T-helper 2 cell treated with Interferon-gamma antibody and Interleukin-4, amounts not matched to agents 5 μg/mL and 100 μg/mL, for 36 hours (primary cell): ENCODE results near the gene HOXC11.

ENCODE experiments used
- DNase-seq: peaks from one replicate; pipeline ENCODE4 v3.0.0; 2021; ENCODE audit warnings: low spot score
- H3K27ac Mint-ChIP-seq: one replicate; pipeline ENCODE4 v1.8.0; 2021; ENCODE audit warnings: mild to moderate bottlenecking, mixed read lengths
- H3K27me3 Mint-ChIP-seq: one replicate; pipeline ENCODE4 v1.8.0; 2021; ENCODE audit warnings: low read depth, mixed read lengths
- H3K36me3 Mint-ChIP-seq: one replicate; pipeline ENCODE4 v1.8.0; 2021; ENCODE audit warnings: low read depth, mixed read lengths
- H3K4me1 Mint-ChIP-seq: one replicate; pipeline ENCODE4 v1.8.0; 2021; ENCODE audit warnings: low read depth, mixed read lengths
- H3K4me3 Mint-ChIP-seq: one replicate; pipeline ENCODE4 v1.8.0; 2022; ENCODE audit warnings: mild to moderate bottlenecking, moderate library complexity, mixed read lengths
- H3K9me3 Mint-ChIP-seq: one replicate; pipeline ENCODE4 v1.8.0; 2021; ENCODE audit warnings: mixed read lengths

The HOXC11 gene

GRCh38 chr12:53996240-53997203 is 23.6 kb downstream of the HOXC11 start:
- Mint-ChIP-seq H3K9me3 (no peaks in the 10 kb centered on the region), H3K4me3 (peak overlapping the region; percentile 77), H3K27me3 (peaks cover 92% of the 10 kb centered on the region), H3K27ac (no peak overlapping the region), H3K4me1 (peaks cover 14% of the 10 kb centered on the region), H3K36me3 (no peaks in the 10 kb centered on the region)
- no peak for DNase-seq

GRCh38 chr12:53997204-53998109 is 24.5 kb downstream of the HOXC11 start:
- no peaks in the 10 kb centered on the region for H3K9me3 Mint-ChIP-seq
- peak overlapping the region; percentile 16 for H3K27ac Mint-ChIP-seq
- H3K4me1 Mint-ChIP-seq: peaks cover 14% of the 10 kb centered on the region
- H3K4me3 Mint-ChIP-seq: no peak overlapping the region
- H3K36me3 Mint-ChIP-seq: no peaks in the 10 kb centered on the region
- H3K27me3 Mint-ChIP-seq: peaks cover 92% of the 10 kb centered on the region
- no peak for DNase-seq

DNA sequence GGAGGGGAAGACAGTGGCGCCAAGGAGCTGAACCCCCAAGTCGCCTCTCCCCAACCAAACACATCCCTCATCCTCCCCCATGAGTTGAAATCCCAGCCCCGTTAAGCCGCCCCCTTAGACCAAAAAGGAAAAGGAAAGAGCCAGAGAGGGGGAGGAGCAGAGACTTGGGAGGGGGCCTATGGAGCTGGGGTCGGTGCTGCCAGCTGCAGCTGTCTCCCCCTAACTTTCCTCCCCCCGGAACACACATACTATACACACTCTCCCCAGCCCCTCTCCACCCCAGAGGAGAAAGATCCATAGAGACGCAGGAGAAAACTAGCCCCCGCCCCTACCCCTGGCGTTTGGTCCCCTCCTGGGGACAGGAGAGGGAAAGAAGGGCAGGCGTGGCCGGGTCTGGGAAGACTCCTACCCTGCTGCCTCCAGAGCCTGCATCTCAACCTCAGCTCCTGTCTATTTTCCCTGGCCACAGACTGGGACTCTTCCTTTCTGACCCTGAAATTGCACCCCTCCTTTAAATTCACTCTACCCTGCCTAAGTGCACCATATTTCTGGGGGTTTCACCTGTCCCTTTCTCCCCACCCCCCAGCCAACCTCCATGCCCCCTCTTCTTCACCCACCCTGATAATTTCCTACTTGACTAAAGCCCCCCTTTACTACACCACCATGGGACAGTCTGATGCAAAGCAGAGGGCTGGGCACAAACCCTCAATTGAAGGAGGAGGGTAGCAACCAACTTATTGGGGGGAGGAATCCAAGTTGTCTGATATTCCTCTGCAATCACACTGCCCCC is 25.4 kb downstream of the HOXC11 start:
- no peaks in the 10 kb centered on the region for H3K36me3 Mint-ChIP-seq
- no peak for DNase-seq
- H3K4me1 Mint-ChIP-seq: peaks cover 15% of the 10 kb centered on the region
- no peak overlapping the region for H3K27ac Mint-ChIP-seq
- H3K27me3 Mint-ChIP-seq: peaks cover 92% of the 10 kb centered on the region
- H3K9me3 Mint-ChIP-seq: no peaks in the 10 kb centered on the region
- no peak overlapping the region for H3K4me3 Mint-ChIP-seq

DNA sequence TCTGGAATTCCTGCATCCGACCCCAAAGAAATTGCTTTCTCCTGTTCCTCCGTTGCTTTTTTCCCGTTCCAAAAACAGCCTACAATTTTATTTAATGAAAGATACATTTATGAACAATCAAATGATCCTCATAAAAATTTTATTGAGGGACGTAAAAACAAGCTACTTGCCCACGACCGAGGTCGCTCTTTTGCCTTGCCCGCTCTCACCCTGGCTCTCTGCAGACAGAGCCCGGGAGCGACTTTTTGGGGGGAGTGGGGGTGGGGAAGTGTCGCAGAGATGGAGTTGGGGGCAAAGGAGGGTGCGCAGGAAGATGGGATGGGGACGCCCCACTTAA is 25.9 kb downstream of the HOXC11 start:
- no peak for DNase-seq
- Mint-ChIP-seq H3K9me3 (no peaks in the 10 kb centered on the region), H3K4me1 (peaks cover 14% of the 10 kb centered on the region), H3K36me3 (no peaks in the 10 kb centered on the region), H3K4me3 (no peak overlapping the region), H3K27me3 (peaks cover 92% of the 10 kb centered on the region), H3K27ac (no peak overlapping the region)

- no peaks in the 10 kb centered on the region for H3K9me3 Mint-ChIP-seq
- H3K4me3 Mint-ChIP-seq: peak overlapping the region; percentile 9
- peaks cover 11% of the 10 kb centered on the region for H3K4me1 Mint-ChIP-seq
- no peaks in the 10 kb centered on the region for H3K36me3 Mint-ChIP-seq
- H3K27ac Mint-ChIP-seq: peak overlapping the region; percentile 55
- DNase-seq: no peak
- H3K27me3 Mint-ChIP-seq: peaks cover 94% of the 10 kb centered on the region
Observed at GRCh38 chr12:53999559-54000115, 26.7 kb downstream of the HOXC11 start.

DNA sequence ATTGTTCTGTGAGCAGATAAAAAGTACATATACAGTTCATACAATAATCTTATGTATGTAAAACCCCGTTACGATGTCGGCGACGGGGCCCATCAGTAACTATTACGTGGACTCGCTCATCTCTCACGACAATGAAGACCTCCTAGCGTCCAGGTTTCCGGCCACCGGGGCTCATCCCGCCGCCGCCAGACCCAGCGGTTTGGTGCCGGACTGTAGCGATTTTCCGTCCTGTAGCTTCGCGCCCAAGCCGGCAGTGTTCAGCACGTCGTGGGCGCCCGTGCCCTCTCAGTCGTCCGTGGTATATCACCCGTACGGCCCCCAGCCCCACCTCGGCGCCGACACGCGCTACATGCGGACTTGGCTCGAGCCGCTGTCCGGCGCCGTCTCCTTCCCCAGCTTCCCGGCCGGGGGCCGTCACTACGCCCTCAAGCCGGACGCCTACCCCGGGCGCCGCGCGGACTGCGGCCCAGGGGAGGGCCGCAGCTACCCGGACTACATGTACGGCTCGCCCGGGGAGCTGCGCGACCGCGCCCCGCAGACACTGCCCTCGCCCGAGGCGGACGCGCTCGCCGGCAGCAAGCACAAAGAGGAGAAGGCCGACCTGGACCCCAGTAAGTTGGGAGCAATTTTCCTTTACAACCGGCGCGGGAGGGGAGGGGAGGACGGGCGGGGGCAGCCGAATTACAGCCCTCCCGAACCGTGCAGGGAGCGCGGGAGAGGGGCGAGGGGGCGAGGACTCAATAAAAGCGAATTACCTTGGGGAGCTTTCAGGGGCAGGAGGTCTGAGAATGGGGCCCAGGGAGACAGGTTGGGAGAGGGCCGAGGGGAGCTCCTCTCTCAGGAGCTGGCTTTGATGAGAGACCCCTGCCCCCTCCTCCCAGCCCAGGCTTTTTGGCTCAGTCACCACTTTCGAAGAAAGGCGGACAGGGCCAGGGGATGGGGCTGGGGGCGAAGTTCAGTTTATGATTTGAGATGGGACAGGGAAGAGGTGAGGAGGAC is 27.5 kb downstream of the HOXC11 start, which contains the start of gene HOXC9:
TSS of gene HOXC9 (plus strand) at position 46 of the 999 bp plus-strand sequence. CDS start at position 74, 28 bp downstream.
- H3K9me3 Mint-ChIP-seq: no peaks in the 10 kb centered on the region
- H3K27me3 Mint-ChIP-seq: peaks cover 95% of the 10 kb centered on the region
- peak within 1 kb of the TSS; percentile 55 for H3K27ac Mint-ChIP-seq
- H3K36me3 Mint-ChIP-seq: no peaks in the 10 kb centered on the region
- peak within 1 kb of the TSS; percentile 9 for H3K4me3 Mint-ChIP-seq
- DNase-seq: no peak
- H3K4me1 Mint-ChIP-seq: peaks cover 13% of the 10 kb centered on the region

- Mint-ChIP-seq H3K9me3 (no peaks in the 10 kb centered on the region), H3K36me3 (no peaks in the 10 kb centered on the region), H3K27me3 (peaks cover 96% of the 10 kb centered on the region), H3K4me1 (peaks cover 17% of the 10 kb centered on the region), H3K27ac (no peak overlapping the region), H3K4me3 (no peak overlapping the region)
- no peak for DNase-seq
Observed at GRCh38 chr12:54001283-54002187, 28.6 kb downstream of the HOXC11 start.

DNA sequence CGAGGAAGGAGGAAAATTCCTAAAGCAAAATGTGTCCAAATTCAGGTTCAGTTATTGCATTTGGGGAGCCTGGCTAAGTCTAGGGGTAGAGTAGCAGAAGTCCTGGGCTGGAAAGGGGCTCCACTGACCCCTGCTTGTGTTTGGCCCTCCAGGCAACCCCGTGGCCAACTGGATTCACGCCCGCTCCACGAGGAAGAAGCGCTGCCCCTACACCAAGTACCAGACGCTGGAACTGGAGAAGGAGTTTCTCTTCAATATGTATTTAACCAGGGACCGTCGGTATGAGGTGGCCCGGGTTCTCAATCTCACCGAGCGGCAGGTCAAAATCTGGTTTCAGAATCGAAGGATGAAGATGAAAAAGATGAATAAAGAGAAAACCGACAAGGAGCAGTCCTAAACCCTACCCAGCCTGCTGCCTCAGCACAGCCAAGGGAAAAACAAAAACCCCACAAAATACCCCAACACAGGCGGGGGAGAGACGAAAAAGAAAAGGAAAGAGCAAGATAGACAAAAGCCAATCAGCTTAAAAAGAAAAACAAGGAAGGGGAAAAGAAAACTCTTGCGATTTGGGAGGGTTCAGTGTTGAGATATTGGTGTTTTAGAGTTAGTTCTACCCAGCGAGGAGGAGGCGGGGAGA is 29.5 kb downstream of the HOXC11 start:
- Mint-ChIP-seq H3K27ac (no peak overlapping the region), H3K36me3 (no peaks in the 10 kb centered on the region), H3K4me1 (peaks cover 17% of the 10 kb centered on the region), H3K9me3 (no peaks in the 10 kb centered on the region), H3K4me3 (no peak overlapping the region), H3K27me3 (peaks cover 98% of the 10 kb centered on the region)
- no peak for DNase-seq

DNA sequence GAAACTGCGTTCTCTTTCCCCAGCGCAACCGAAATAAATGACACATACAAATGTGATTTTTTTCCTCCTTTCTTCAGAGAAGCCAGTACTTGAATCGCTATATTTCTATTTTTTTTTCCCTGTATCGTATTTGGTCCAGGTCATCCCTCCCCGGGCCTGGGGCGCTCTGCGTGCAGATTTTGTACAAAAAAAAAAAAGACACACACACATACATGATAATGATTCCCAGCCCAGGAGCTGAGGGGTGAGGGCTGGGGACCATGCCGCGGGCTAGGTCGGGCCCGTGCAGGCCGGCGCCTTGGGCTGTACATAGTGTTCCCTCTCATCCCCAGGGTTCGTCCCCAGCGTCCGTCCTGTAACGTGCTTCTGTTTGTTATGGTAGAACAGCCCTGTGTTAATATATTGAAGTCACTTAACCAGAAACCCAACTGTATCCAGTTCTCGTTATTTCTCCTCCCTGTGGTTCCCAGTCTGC is 30.0 kb downstream of the HOXC11 start:
- H3K36me3 Mint-ChIP-seq: no peaks in the 10 kb centered on the region
- H3K4me3 Mint-ChIP-seq: no peak overlapping the region
- H3K4me1 Mint-ChIP-seq: peaks cover 14% of the 10 kb centered on the region
- no peak for DNase-seq
- no peaks in the 10 kb centered on the region for H3K9me3 Mint-ChIP-seq
- peaks cover 98% of the 10 kb centered on the region for H3K27me3 Mint-ChIP-seq
- no peak overlapping the region for H3K27ac Mint-ChIP-seq

DNA sequence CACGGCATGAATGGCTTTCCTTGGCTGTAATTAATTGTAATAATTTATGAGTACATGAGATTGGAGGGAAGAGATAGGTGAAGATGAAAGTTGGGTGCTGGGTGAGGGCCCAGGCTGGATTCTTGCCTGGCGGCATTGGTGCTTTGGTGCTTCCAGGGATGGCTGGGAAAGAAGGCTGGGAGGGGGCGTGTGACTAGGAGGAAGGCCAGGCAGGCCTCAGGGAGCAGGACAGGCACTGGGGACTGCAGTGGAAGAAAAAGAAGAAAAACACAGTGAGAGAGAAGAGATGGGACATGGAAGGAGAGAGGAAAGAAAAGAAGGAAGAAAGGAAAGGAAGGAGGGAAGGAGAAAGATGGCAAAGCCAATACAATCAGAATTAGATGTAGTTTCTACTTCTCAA is 30.7 kb downstream of the HOXC11 start:
- Mint-ChIP-seq H3K9me3 (no peaks in the 10 kb centered on the region), H3K36me3 (no peaks in the 10 kb centered on the region), H3K27me3 (peaks cover 98% of the 10 kb centered on the region), H3K4me1 (peaks cover 14% of the 10 kb centered on the region), H3K4me3 (no peak overlapping the region), H3K27ac (no peak overlapping the region)
- no peak for DNase-seq

DNA sequence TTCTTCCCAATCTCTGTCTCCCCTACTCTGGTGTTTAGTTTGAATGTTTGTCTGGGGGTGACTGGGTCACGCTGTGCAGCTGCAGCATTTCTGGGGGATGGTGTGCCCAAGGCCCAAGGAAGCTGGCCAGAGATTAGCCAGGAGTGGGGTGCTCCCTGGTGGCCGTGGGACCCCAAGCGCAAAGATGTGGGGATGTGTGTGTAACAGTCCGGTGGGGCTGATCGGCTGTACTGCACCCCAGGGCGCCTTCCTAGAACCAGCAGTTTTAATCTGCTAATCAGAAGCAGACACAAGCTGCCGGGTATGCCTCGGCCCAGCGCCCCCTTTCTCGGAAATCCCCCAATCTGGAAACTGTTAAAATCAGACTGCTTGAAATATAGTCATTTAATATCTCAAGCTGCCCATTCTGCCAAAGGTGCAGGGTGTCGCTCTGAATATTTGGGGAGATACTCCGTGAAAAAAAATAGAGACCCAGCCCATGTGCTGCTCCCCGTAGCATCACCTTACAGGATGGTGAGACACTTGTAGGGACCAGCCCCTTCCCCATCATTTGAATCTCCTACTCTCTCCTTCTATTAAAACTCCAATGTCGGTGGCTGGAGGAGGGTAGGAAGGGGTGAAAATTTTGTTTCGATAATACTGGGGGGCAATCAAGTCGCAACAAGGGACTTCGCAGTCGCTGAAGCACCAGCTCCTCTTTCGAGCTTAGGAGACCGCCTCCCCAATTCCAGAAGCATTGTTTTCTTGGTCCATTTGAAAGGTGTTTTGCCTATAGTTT is 31.3 kb downstream of the HOXC11 start:
- H3K9me3 Mint-ChIP-seq: no peaks in the 10 kb centered on the region
- H3K27ac Mint-ChIP-seq: no peak overlapping the region
- DNase-seq: no peak
- peaks cover 14% of the 10 kb centered on the region for H3K4me1 Mint-ChIP-seq
- peaks cover 96% of the 10 kb centered on the region for H3K27me3 Mint-ChIP-seq
- no peaks in the 10 kb centered on the region for H3K36me3 Mint-ChIP-seq
- H3K4me3 Mint-ChIP-seq: no peak overlapping the region
